HG03097 (cell line): ENCODE results near the gene ANXA11.
"Not testable (repeated sequence)": the region's sequence is repeated elsewhere in the genome, so short reads cannot be mapped to it uniquely, and the experiment has no call there.

Source experiments
- ATAC-seq: cut with Tn5 transposase; IDR thresholded peaks from one replicate; pipeline ENCODE4 v1.9.1; 2021; ENCODE audit not compliant: unreplicated experiment, low FRiP score

Gene ANXA11

DNA sequence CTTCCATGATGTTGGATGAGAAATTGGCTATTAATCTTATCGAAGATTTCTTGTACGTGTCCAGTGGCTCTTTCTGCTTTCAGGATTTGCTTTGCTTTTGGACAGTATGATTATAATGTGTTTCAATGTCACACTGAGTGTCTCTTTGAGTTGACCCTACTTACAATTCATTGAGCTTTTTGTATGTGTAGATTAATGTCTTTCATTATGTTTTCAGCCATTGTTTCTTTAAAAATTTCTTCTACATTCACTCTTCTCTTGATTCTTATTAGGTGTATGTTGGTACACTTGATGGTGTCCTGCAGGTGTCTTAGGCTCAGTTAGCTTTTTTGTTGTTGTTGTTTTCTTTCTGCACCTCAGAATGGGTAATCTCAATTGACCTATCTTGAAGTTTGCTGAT lies 56.2 kb downstream of the ANXA11 start:
- ATAC-seq: no peak

DNA sequence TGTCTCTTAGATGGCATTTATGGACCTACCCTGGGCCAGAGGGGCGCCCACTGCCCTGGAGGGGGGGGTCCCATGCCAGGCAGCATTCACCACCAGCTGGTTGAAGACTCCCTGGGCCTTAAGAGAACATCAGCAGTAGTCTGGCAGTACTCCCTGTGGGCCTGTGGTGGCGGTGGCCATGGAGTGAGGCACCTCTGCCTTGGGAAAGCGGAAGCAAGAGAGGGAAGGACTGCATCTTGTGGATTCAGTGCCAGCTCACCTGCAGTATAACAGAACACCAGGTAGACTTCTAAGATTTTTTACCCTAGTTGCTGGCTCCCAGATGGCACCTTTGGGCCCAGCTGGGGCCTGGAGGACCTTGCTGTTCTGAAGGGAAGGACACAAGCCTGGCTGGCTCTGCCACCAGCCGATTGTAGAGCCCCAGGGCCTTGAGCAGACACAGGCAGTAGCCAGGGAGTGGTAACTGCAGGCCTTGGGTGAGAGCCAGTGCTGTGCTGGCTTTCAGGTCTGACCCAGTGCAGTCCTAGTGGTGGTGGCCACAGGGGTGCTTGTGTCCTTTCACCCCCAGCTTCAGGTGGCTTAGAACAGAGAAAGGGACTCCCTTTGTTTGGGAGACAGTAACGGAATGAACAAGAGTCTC lies 57.1 kb downstream of the ANXA11 start:
- ATAC-seq: no peak

DNA sequence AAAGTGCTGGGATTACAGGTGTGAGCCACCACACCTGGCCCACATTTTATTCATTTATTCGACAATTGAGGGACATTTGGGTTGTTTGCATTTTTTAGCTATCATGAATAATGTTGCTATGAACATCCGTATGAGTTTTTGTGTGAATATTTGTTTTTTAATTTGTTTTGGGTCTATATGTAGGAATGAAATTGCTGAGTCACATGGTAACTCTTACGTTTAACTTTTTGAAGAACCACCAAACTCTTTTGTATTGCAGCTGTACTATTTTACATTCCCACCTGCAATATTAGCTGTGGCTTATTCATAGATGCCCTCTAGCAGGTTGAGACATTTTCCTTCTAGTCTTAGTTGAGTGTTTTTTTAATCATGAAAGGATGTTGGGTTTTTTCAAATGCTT lies 58.4 kb downstream of the ANXA11 start:
- ATAC-seq: no peak

DNA sequence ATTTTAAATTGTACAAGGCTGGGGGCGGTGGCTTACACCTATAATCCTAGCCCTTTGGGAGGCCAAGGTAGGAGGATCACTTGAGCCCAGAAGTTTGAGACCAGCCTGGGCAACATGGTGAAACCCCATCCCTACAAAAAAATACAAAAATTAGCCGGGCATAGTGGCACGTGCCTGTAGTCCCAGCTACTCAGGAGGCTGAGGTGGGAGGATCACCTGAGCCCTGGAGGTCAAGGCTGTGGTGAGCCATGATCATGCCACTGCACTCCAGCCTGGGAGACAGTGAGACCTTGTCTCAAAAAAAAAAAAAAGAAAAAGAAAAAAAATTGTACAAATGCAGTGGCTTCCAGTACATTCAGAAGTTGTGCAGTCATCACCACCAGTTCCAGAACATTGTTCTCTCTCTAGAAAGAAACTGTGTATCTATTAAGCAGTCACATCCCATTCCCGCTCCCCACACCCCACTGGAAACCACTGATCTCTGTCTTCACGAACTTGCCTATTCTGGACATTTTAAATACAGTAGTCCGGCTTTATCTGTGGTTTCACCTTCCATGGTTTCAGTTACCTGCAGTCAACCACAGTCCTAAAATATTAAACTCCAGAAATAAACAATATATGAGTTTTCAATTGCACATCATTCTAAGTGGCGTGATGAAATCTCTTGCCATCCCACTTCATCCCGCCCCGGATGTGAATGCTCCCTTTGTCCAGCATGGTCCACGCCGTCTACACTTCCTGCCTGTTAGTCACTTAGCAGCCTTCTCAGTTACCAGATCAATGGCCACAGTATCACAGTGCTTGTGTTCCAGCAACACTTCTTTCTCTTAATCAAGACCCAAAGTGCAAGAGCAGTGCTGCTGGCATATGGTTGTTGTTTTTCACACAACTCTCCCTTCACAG lies 59.7 kb downstream of the ANXA11 start:
- not testable (repeated sequence) for ATAC-seq

DNA sequence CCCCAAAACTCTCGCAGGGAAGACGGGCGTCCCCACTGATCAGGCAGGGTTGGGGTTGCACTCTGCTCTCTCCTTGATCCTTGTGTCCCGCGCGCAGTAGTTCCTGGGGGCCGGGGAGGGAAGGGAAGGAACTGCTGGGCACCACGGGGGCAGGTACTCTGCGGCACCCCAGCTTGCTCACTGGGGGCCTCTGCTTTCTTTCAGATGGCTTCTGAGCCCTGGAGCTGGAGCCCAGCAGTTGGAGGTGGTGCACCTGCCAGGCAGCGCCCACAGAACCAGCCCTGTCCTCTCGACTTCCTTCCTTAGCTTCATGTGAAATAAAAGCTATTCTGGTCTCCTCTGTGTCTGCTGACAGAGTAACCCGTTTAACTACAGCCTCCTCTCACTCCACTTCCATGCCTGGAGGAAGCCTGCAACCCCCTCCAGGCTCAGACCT lies 60.6 kb downstream of the ANXA11 start:
- peak; percentile 23 for ATAC-seq

DNA sequence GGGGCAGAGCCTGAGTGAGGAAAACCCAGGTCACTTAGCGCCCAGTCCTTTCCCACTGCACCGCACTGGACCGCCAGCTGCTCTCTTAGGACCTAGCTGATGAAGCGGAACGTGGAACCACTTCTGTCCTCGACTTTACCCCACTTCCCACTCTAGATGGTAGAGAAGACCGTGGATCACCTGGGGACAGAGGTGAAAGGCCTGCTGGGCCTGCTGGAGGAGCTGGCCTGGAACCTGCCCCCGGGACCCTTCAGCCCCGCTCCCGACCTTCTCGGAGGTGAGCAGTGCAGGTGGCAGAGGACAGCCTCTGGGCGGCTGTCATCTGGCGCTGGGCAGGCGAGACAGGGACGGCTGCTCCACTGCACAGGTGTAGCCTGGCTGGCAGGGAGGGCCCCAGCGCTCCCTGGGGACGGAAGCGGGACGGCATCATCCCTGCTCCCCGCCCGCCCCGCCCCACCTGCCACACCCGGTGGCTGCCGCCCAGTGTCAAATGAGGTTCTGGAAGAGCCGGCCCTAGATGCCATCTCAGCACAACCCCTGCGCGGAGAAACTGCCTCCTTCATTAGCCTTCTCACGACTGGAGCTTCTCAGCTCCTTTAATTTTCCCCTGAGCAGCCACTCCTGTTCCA lies 61.2 kb downstream of the ANXA11 start:
- ATAC-seq: peak; percentile 60

DNA sequence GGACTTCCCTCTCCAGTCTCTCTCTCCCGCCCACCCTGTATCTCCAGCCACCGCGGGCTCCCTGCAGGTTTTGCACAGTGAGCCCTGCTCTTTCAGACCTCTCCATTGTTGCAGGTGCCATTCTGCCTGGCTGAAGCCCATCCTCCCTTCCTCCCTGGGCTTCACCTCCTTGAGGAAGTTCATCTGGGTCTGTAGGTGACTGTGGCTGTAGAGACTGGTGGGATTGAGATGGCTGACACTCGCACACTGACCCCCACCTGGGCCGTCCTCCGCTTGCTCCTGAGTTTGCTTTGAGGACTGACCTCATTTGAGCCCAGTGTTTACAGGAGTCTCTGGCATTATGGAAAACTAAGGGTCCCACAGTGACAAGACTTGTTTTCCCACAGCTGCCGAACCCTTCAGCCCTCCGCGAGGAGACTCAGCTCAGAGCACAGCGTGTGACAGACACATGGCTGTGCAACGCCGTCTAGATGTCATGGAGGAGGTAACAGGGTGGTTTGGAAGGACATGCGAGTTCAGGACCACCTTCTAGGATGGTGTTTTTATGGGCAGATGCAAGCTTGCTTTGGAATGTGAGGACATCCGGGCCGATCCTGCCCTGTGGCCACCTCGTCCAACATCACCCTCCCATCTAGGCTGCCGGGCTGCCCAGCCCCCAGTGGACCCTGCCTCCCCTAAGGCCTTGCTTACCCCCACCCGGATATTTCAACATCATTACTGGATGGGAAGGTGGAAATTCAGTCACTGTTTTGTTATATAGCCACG lies 63.5 kb downstream of the ANXA11 start:
- no peak for ATAC-seq

DNA sequence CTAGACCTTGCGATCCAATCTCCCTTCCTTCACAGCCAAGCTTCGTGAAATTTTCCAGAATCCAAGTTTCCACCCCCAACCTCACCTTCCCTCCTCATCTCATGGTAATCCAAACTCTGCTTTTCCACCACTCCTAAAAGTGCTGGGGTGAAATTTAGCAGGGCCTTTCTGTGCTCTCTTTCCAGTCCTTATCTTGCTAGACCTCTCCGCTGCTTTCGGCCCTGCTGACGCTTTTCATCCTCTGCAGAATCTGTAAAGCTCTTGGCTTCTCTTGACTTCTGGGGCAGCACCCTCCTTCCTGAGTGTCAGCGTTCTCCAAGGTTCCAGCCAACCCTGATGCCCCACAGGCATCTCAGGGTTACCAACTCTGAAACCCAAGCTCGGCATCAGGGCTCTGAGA lies 65.1 kb downstream of the ANXA11 start:
- ATAC-seq: no peak

DNA sequence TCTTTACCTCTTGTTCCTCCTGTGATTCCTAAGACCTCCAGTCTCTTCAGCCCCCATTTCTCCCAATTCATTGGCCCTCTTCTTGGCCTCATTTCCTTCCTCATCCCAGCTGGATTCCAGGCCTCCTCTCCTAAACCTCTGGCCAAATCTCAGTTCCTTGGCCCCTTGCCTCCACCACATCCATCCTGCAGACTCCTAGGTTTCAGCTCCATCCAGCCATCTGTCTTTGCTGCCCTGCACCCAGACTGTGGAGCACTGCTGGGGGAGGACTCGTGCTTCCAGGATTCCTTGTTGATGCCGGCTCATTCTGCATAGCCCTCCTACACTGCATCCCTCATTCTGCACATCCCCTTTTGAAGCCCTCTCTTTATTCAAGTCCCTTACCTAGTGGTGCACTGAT lies 66.1 kb downstream of the ANXA11 start:
- ATAC-seq: no peak

DNA sequence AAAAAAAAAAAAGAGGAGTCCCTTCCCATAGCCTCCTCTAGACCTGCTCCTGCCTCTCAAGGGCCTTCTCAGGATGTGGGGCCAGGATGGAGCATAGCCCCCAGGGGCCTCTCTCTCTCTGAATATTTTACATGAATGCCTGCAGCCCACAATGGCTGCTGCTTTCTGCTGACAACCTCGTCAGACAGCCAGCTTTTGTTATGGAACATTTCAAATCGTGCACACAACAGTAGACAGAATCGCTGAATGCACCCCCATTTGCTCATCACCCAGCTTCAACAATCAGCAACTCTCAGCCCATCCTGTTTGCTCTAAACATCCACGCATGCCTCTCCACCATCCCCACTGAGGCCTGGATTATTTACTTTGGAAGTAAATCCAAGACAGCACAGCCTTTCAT lies 67.4 kb downstream of the ANXA11 start:
- ATAC-seq: no peak

DNA sequence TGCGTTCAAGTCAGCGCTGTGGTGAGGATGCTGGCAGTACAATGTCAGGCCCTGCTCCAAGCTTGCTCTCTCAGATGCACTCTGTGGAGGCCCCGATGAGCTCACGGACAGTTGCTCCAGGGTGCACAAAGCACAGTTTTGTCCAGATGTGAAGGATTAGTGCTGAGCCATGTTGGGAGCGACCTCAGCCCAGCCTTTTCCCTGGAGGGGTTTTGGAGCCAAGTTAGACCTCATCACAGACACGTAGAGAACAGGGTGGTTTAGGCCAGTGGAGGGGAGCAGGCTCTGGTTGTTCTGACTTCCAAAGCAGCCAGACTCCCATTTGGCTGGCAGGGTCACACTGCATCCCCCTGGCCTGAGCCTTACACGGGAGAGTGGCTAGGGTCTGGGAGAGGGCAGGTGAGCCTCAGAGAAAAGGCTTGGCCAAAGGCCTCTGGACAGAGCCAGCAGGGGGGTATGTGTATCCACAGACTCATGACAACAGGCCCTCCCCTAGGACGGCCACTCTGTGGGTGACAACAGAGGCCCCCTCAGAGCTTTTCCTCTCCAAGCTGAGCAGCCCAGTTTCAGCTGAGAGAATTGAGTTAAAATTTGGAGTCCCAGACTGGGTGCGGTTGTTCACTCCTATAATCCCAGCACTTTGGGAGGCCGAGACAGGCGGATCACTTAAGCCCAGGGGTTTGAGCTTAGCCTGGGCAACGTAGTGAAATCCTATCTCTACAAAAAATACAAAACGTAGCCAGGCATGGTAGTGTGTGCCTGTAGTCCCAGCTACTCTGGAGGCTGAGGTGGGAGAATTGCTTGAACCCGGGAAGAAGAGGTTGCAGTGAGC lies 68.1 kb downstream of the ANXA11 start:
- ATAC-seq: no peak

DNA sequence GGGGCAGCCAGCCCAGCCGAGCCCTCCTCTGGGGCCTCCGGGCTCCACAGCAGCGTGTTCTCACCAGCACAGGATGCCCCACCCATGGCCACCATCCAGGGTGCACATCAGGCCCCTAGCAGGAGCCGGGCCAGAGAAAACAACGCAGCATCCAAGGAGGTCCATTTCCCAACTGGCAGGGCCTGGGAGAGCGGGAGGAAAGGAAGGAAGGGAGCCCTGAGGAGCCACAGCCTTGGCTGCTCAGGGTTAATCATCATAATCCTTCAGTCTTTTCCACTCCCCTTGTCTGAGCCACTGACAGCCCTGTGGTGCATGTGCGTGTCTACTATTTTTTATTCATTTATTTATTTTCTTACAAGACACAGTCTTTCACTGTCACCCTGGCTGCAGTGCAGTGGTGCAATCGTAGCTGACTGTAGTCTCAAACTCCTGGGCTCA lies 69.2 kb downstream of the ANXA11 start:
- ATAC-seq: no peak

DNA sequence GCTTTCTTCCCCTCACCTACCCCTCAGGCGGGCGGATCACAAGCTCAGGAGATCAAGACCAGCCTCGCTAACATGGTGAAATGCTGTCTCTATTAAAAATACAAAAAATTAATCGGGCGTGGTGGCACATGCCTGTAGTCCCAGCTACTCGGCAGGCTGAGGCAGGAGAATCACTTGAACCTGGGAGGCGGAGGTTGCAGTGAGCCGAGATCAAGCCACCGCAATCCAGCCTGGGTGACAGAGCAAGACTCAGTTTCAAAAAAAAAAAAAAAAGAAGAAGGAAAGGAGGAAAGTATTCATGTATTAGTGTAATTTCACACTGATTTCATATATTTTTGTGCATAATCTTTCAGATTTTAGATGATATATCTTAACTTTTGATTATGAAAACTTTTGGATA lies 71.7 kb downstream of the ANXA11 start:
- not testable (repeated sequence) for ATAC-seq

DNA sequence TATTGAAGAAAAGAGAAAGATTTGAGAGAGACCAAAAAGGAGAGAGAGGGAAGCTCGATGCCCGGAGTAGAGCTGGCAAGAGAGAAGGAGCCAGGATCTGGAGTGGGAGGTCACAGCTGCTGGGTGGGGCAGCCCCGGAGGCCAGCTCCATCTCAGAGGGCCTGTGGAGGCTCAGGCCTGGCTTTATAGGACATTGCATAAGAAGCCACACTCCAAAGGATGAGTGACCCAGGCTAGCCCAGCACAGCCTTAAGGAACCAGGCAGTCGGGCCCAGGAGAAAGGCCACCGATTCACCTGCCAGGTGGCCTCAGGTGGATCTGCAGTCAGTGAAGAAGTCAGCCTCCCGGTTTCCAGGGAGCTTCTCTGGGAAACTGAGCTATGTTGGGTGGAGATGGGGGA lies 72.1 kb downstream of the ANXA11 start:
- no peak for ATAC-seq

DNA sequence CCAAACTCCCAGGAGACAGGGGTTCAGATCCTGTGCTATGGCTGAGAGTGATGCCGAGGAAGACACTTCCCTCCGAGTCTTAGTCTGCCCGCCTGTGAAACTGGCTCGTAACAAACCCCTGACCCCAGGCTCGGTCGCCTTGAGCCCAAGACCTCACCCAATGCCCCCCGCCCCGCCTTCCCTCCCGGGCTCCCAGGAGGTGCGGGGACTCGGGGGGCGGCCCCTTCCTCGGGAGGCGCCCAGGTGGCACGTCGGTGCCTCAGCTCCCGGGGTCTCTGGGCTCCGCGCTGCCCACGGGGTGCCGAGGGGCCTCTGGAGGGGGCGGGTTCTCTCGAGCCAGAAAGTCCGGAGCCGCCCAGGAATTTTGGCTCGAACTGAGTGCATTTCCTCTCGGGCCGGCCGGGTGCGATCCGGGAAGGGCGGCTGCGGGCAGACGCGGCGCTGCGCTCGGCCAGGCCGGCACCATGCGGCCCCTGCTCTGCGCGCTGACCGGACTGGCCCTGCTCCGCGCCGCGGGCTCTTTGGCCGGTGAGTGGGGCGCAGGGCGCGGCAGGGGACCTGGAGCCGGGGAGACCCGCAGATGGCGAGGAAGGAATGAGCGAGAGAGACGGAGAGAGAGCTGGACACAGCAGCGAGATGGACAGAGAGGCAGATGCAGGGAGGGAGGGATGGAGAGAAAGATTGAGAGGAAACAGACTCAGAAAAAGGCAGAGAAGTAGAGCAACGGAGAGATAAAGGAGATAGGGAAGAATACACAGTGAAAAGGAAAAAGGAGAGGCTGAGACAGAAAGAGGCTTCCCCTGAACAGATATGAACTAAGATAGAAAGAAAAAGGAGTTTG lies 72.8 kb downstream of the ANXA11 start, which contains the start of gene PLAC9:
TSS of gene PLAC9 (plus strand) at position 432 of the 841 bp plus-strand sequence. CDS start at position 465, 33 bp downstream.
- ATAC-seq: no peak

DNA sequence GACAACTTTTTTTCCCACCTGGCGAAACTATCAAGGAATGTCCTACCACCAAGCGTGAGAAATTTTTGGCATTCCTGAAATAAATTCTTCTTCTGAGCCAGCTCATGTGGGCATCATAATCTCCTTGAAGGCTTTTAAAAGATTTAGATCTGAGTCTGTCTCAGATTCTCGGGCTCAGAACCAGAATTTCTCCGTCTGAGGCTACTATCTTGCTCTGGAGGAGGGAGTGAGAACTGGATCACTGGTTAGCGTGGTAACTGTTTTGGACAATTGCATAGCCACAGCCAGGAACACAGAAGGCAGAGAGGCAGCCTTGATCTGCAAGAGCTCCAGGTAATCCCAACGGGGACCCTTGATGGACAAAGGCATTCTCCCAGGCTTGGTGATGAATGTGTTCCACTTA lies 73.8 kb downstream of the ANXA11 start:
- ATAC-seq: no peak

DNA sequence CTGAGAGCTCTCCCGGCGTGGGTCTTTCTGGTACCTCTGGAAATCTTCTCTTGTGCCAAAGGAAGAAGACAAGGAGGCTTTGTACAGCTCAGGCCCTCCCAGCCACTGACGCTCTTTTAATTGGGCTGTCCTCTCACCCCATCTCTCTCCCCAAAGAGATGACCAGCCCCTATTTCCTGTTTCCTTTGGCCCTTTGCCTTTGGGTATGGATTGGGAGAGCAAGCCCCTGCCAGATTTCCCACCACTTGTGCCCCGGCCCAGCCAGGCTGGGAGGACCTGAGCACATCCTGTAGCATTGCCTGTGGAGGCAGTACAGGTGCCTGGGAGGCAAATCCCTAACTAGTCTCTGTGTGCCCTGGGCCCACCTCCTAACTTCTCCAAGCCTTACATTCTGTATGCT lies 78.5 kb downstream of the ANXA11 start:
- no peak for ATAC-seq

DNA sequence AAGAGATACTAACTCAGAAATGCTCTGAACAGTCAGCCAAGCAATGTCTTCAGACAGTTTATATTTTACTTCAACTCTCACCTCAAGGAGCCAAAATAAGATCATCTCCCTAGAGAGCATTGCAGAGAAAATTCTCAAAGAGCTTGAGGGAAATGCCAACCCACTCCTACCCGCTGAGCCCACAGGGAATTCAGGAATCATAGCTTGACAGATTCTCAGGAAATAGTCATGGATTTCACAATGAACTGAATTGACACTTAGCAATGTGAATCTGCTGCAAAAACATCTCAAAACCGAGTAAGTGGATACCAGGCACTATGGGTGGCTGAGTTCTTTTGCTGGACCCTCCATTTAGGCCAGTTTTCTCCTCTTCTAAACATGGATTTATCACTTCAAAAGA lies 82.6 kb downstream of the ANXA11 start:
- ATAC-seq: no peak
